ENCODE data around the gene MEG3.
A peak's percentile ranks its signal among the peaks of the same experiment; 100 is the strongest.

Gene MEG3

GRCh38 chr14:100826391-100827100, 628 bp downstream of the MEG3 start:
- Mint-ChIP-seq H3K27me3 (ENCODE audit: low read depth) (peaks cover 3% of the 10 kb centered on the region), H3K4me1 (peaks cover 60% of the 10 kb centered on the region), H3K36me3 (ENCODE audit: low read depth) (peaks cover 11% of the 10 kb centered on the region), H3K9me3 (peaks cover 15% of the 10 kb centered on the region), H3K27ac (no peak overlapping the region), H3K4me3 (no peak overlapping the region)
- TF ChIP-seq CTCF (IDR thresholded peaks at IDR 0.05; ENCODE audit: unreplicated experiment in 3 of 3), result no peak

GRCh38 chr14:100827101-100828021, 1.4 kb downstream of the MEG3 start:
- TF ChIP-seq CTCF (IDR thresholded peaks at IDR 0.05; ENCODE audit: unreplicated experiment in 3 of 3), result no peak
- Mint-ChIP-seq H3K9me3 (peaks cover 15% of the 10 kb centered on the region), H3K4me3 (no peak overlapping the region), H3K27me3 (ENCODE audit: low read depth) (peaks cover 3% of the 10 kb centered on the region), H3K4me1 (peaks cover 57% of the 10 kb centered on the region), H3K36me3 (ENCODE audit: low read depth) (peaks cover 11% of the 10 kb centered on the region), H3K27ac (peak overlapping the region in 1 of 3 experiments; percentile 57)

GRCh38 chr14:100828031-100828769, 2.3 kb downstream of the MEG3 start:
- peaks cover 11% of the 10 kb centered on the region for H3K36me3 Mint-ChIP-seq (ENCODE audit: low read depth)
- peak overlapping the region in 2 of 3 experiments; percentile 14 to 73 for H3K27ac Mint-ChIP-seq
- H3K4me3 Mint-ChIP-seq, result no peak overlapping the region
- no peak for TF ChIP-seq CTCF (IDR thresholded peaks at IDR 0.05; ENCODE audit: unreplicated experiment in 3 of 3)
- peaks cover 49% of the 10 kb centered on the region for H3K4me1 Mint-ChIP-seq
- peaks cover 15% of the 10 kb centered on the region for H3K9me3 Mint-ChIP-seq
- H3K27me3 Mint-ChIP-seq (ENCODE audit: low read depth), result peaks cover 3% of the 10 kb centered on the region

GRCh38 chr14:100830681-100831080, 4.8 kb downstream of the MEG3 start:
- Mint-ChIP-seq H3K27me3 (ENCODE audit: low read depth) (peaks cover 7% of the 10 kb centered on the region), H3K9me3 (peaks cover 15% of the 10 kb centered on the region), H3K27ac (peak overlapping the region in 2 of 3 experiments; percentile 46 to 71), H3K36me3 (ENCODE audit: low read depth) (peaks cover 11% of the 10 kb centered on the region), H3K4me3 (no peak overlapping the region), H3K4me1 (peaks cover 38% of the 10 kb centered on the region)
- TF ChIP-seq CTCF (IDR thresholded peaks at IDR 0.05; ENCODE audit: unreplicated experiment in 3 of 3), result no peak

GRCh38 chr14:100832311-100832960, 6.5 kb downstream of the MEG3 start:
- peaks cover 9% of the 10 kb centered on the region for H3K36me3 Mint-ChIP-seq (ENCODE audit: low read depth)
- peak overlapping the region in 1 of 3 experiments; percentile 52 for H3K27ac Mint-ChIP-seq
- no peak for TF ChIP-seq CTCF (IDR thresholded peaks at IDR 0.05; ENCODE audit: unreplicated experiment in 3 of 3)
- H3K9me3 Mint-ChIP-seq, result peaks cover 13% of the 10 kb centered on the region
- H3K4me1 Mint-ChIP-seq, result peaks cover 50% of the 10 kb centered on the region
- H3K27me3 Mint-ChIP-seq (ENCODE audit: low read depth), result peaks cover 11% of the 10 kb centered on the region
- H3K4me3 Mint-ChIP-seq, result no peak overlapping the region
